HL-60/S4 (cell line): Measurements from ENCODE around the gene NXN.
"Not testable (repeated sequence)": the region's sequence is repeated elsewhere in the genome, so short reads cannot be mapped to it uniquely, and the experiment has no call there.

Source experiments
- in situ Hi-C: fragments of 300-500 bp; cut with MboI; formaldehyde crosslinking; loops from 2 replicates; pipeline ENCODE4 v1.14.3; 2022; ENCODE audit warnings: low sequenced_read_pairs

Gene NXN

DNA sequence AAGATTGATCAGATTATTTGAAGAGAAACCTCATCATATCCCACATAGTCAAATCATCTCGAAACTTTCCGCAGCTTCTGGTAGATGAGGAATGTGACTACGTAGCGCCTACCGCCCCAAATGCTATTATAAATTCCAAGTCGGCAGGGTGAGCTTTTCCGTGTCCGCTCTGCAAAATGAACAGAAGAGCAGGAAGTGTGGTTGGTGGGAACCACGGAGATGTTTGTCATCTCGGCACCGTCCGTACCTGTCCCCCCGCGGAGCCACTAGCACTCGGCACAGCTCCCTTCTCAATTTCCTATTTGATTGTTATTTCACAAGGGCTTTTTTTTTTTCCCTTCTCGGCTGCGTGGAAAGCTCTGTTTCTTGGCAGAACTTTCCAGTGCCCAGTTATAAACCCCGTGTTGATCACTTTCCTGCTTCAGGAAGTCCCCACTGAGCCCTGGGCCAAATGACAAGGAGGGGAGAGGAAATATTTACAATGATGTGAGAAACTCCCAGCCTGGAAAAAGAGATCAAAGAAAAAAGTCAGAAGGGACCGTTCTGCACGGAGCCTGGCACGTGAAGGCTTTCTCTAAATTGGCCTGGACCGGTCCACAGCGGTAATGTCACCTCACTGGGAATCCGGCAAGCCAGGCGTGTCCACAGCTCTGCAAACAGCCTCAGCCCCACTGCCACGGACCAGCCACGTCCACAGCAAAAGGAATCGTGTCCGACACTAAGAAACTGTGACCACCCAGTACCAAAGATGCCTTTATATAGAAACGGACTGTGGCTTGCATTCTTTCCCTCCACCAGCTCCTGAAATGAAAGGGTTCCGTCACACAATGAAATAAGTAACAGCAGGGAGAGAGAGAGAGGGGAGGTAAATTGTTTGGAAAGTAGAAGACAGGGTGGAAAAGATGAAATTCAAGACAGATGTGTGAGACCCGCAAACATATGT lies 132.4 kb downstream of the NXN start:
- in situ Hi-C loops, result no loop called here

GRCh38 chr17:841313-841712 lies 138.3 kb downstream of the NXN start:
- in situ Hi-C loops, result no loop called here

DNA sequence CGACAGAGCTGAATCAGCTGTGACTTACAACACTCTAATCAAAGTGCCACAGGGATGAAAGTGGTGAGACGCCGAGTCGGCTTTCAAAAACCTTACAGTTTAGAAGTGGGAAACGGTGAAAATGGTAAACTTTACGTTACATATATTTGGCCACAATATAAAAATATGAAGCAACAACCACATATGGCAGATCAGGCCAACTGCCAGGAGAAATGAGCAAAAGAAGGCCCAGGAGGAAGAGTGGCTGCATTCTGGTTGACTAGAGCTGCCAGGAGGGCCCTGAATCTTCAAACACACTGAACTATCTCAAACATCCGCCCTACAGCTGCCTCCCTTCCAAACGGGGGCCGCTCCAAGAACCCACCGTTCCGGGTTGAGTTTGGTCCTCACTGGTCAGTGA lies 141.1 kb downstream of the NXN start:
- in situ Hi-C loops, result no loop called here

DNA sequence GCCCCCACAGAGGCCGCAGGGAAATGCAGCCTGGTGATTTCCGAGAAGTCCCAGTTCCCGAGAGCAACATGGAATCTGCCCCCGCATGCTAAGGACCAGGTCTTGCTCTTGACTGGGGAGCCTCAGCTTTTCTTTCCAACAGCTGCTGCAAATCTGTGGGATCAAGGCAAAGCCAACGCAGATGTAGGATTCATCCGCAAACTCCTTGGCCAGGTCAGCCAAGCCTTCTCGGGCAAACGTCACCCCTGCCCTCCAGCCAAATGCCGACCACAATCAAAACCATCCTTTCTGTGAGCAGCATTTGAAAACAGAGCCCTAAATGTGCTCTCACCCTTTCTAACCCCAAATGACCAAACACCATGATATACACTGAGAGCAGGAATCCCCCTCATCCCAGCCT lies 143.4 kb downstream of the NXN start:
- in situ Hi-C loops, result no loop called here

DNA sequence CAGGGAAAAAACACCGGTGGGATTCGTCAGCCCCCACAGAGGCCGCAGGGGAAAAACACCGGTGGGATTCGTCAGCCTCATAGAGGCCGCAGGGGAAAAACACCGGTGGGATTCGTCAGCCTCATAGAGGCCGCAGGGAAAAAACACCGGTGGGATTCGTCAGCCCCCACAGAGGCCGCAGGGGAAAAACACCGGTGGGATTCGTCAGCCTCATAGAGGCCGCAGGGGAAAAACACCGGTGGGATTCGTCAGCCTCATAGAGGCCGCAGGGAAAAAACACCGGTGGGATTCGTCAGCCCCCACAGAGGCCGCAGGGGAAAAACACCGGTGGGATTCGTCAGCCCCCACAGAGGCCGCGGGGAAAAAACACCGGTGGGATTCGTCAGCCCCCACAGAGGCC lies 143.9 kb downstream of the NXN start:
- in situ Hi-C loops, result not testable (repeated sequence)

DNA sequence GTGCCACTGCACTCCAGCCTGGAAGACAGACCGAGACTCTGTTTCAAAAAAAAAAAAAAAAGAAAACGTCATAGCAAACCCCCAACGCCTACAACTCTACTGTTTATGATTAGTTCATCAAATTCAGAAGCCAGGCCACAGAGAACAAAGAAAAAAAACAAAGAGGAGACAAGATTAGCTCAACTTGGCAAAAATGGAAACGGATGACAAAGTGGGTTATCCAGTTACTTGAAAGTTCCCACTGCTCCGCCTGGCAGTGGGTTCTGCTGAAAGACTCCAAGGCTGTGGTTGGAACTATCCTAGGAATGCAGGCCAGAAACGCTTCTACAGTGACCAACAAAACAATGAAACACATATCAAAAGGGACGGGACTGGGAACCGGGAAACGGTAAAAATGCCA lies 144.3 kb downstream of the NXN start:
- in situ Hi-C loops, result no loop called here

GRCh38 chr17:834136-834535 lies 145.4 kb downstream of the NXN start:
- in situ Hi-C loops, result no loop called here

DNA sequence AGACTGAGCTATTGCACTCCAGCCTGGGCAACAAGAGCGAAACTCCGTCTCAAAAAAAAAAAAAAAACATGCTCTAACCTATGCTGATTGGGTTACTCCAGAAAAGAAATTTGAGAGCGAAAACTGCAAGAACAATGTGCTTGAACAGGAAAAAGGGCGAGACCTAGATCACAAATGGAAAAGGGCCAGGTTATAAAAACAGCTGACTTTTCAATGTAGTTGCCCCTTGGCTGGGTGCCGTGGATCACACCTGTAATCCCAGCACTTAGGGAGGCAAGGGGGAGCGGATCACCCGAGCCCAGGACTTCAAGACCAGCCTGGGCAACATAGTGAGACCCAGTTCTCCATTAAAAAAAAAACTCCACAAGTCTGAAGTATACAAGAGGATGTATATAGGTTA lies 148.6 kb downstream of the NXN start:
- in situ Hi-C loops, result no loop called here

- in situ Hi-C loops, result no loop called here
Measured at GRCh38 chr17:830381-830780, 149.2 kb downstream of the NXN start.

DNA sequence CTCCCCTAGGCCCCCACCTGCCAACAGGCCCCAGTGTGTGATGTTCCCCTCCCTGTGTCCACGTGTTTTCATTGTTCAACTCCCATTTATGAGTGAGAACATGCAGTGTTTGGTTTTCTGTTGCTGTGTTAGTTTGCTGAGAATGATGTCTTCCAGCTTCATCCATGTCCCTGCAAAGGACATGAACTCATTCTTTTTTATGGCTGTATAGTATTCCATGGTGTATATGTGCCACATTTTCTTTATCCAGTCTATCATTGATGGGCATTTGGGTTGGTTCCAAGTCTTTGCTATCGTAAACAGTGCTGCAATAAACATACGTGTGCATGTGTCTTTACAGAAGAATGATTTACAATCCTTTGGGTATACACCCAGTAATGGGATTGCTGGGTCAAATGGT lies 150.0 kb downstream of the NXN start:
- in situ Hi-C loops, result not testable (repeated sequence)

GRCh38 chr17:828761-829160 lies 150.8 kb downstream of the NXN start:
- in situ Hi-C loops, result no loop called here

DNA sequence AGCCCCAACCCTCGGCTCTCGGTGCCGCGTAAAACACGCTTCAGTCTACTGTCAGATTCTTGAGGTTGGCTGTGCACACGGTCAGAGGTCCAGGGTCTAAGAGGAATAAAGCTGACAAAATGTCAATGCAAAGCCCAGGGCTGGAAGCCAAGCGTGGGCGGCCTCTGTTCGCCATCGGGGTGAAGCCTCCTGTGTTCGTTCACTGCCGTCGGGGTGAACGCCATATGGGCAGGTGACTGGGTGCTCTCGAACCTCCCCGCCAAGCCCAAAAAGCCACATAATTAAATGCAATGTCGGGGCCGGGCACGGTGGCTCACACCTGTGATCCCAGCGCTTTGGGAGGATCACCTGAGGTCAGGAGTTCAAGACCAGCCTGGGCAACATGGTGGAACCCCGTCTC lies 152.8 kb downstream of the NXN start:
- in situ Hi-C loops, result no loop called here

GRCh38 chr17:825216-825615 lies 154.4 kb downstream of the NXN start:
- in situ Hi-C loops, result no loop called here

- in situ Hi-C loops, result no loop called here
Measured at GRCh38 chr17:824378-824777, 155.2 kb downstream of the NXN start.

DNA sequence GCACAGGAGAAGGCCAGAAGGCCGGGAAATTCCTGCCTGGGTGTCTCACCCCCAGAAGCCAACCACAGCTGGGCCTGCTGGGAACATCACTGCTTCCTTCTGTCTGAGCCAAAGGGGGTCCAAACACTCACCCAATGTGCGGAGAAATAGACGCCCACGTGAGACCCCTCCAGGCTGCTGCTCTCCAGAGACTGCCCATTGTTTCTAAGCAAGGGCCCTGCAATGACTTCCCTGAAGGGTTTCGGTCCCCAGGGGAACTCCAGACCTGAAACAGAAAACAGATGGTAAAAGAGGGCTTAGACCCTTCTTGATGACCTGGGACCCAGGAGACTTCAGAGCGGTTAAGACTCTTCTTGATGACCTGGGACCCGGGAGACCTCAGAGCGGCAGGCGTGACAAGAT lies 156.1 kb downstream of the NXN start:
- in situ Hi-C loops, result no loop called here

GRCh38 chr17:819251-819650 lies 160.3 kb downstream of the NXN start:
- in situ Hi-C loops, result no loop called here

GRCh38 chr17:814371-814770 lies 165.2 kb downstream of the NXN start:
- in situ Hi-C loops, result no loop called here

GRCh38 chr17:812638-813204 lies 166.9 kb downstream of the NXN start:
- in situ Hi-C loops, result no loop called here

GRCh38 chr17:811051-811784 lies 168.4 kb downstream of the NXN start:
- in situ Hi-C loops, result no loop called here

- in situ Hi-C loops, result no loop called here
Measured at GRCh38 chr17:807523-808294, 171.9 kb downstream of the NXN start.
